Activated naive CD4-positive, alpha-beta T cell treated with anti-CD3 and anti-CD28 coated beads for 36 hours (primary cell): ENCODE data around the gene PLXNA4. TPM values are rescaled to one million over a fixed set of nuclear protein-coding genes. Genes with fewer than 3 reads are reported as not detected.

ENCODE experiments used
- CTCF ChIA-PET: fragments of 350-600 bp; sonication (Branson Sonifier 250); formaldehyde crosslinking; loops from one replicate; lab custom pipeline; 2021; ENCODE audit warnings: antibody characterized with exemption; lab: Charles Lee
- DNase-seq: peaks from one replicate; pipeline ENCODE4 v3.0.0-alpha.2; 2020
- H3K27ac Mint-ChIP-seq: one replicate; pipeline ENCODE4 v1.8.0; 2021; ENCODE audit warnings: mild to moderate bottlenecking, mixed read lengths
- H3K27me3 Mint-ChIP-seq: one replicate; pipeline ENCODE4 v1.8.0; 2021; ENCODE audit warnings: low read depth, mixed read lengths
- H3K36me3 Mint-ChIP-seq: one replicate; pipeline ENCODE4 v1.8.0; 2021; ENCODE audit warnings: low read depth, mixed read lengths
- H3K4me1 Mint-ChIP-seq: one replicate; pipeline ENCODE4 v1.8.0; 2021; ENCODE audit warnings: low read depth, mixed read lengths
- H3K4me3 Mint-ChIP-seq: one replicate; pipeline ENCODE4 v1.8.0; 2021; ENCODE audit warnings: mild to moderate bottlenecking, moderate library complexity, mixed read lengths
- H3K9me3 Mint-ChIP-seq: one replicate; pipeline ENCODE4 v1.8.0; 2021; ENCODE audit warnings: mixed read lengths
- intact Hi-C: fragments of 100-400 bp; cut with micrococcal nuclease; formaldehyde crosslinking; loops from one replicate; pipeline ENCODE4 v1.15.1; 2023
- total RNA-seq, 2 experiments: library from RNA; stranded (reverse); gene quantifications; one replicate each; pipeline ENCODE4 v1.2.3, GENCODE V29; 2021

PLXNA4 gene
- total RNA-seq, 2 experiments from 2014 or later = 0.02 to 0.05 TPM

- H3K9me3 Mint-ChIP-seq = no peaks in the 10 kb centered on the region
- CTCF ChIA-PET = interaction anchor here (1.3 kb wide), 1 partner anchor 76 kb away, joined by 4 read pairs; no protein-coding TSS in a partner anchor
- no peak for DNase-seq
- no peaks in the 10 kb centered on the region for H3K36me3 Mint-ChIP-seq
- no peak overlapping the region for H3K4me3 Mint-ChIP-seq
- H3K27ac Mint-ChIP-seq = no peak overlapping the region
- no peaks in the 10 kb centered on the region for H3K27me3 Mint-ChIP-seq
- intact Hi-C loops = no loop called here
- H3K4me1 Mint-ChIP-seq = peaks cover under 1% of the 10 kb centered on the region
These were observed 72.2 kb downstream of the PLXNA4 start for GRCh38 chr7:132504071-132504470.

- Mint-ChIP-seq H3K27ac (no peak overlapping the region), H3K36me3 (no peaks in the 10 kb centered on the region), H3K4me3 (no peak overlapping the region), H3K9me3 (no peaks in the 10 kb centered on the region), H3K27me3 (no peaks in the 10 kb centered on the region), H3K4me1 (no peaks in the 10 kb centered on the region)
- intact Hi-C loops = no loop called here
- DNase-seq = no peak
- CTCF ChIA-PET = interaction anchor here (1.3 kb wide), 1 partner anchor 77 kb away, joined by 4 read pairs; no protein-coding TSS in a partner anchor
These were observed 72.9 kb downstream of the PLXNA4 start for GRCh38 chr7:132503415-132503814.

- H3K4me1 Mint-ChIP-seq = no peaks in the 10 kb centered on the region
- intact Hi-C loops = no loop called here
- no peak overlapping the region for H3K4me3 Mint-ChIP-seq
- H3K27ac Mint-ChIP-seq = no peak overlapping the region
- no peaks in the 10 kb centered on the region for H3K36me3 Mint-ChIP-seq
- H3K9me3 Mint-ChIP-seq = no peaks in the 10 kb centered on the region
- no peaks in the 10 kb centered on the region for H3K27me3 Mint-ChIP-seq
- CTCF ChIA-PET = no interaction called here
- DNase-seq = no peak
These were observed 74.3 kb downstream of the PLXNA4 start for GRCh38 chr7:132501956-132502355.

- DNase-seq = no peak
- Mint-ChIP-seq H3K4me1 (no peaks in the 10 kb centered on the region), H3K27ac (no peak overlapping the region), H3K36me3 (no peaks in the 10 kb centered on the region), H3K4me3 (no peak overlapping the region), H3K27me3 (no peaks in the 10 kb centered on the region), H3K9me3 (no peaks in the 10 kb centered on the region)
- CTCF ChIA-PET = no interaction called here
- intact Hi-C loops = no loop called here
These were observed 75.4 kb downstream of the PLXNA4 start for GRCh38 chr7:132500727-132501440.

- no peak for DNase-seq
- intact Hi-C loops = no loop called here
- Mint-ChIP-seq H3K27me3 (no peaks in the 10 kb centered on the region), H3K4me1 (no peaks in the 10 kb centered on the region), H3K9me3 (no peaks in the 10 kb centered on the region), H3K4me3 (no peak overlapping the region), H3K27ac (no peak overlapping the region), H3K36me3 (no peaks in the 10 kb centered on the region)
- CTCF ChIA-PET = no interaction called here
These were observed 76.8 kb downstream of the PLXNA4 start for GRCh38 chr7:132499487-132499886.

GRCh38 chr7:132499065-132499464, 77.2 kb downstream of the PLXNA4 start:
- no peaks in the 10 kb centered on the region for H3K36me3 Mint-ChIP-seq
- DNase-seq = no peak
- intact Hi-C loops = no loop called here
- no peaks in the 10 kb centered on the region for H3K4me1 Mint-ChIP-seq
- H3K4me3 Mint-ChIP-seq = no peak overlapping the region
- no peaks in the 10 kb centered on the region for H3K27me3 Mint-ChIP-seq
- no peak overlapping the region for H3K27ac Mint-ChIP-seq
- H3K9me3 Mint-ChIP-seq = no peaks in the 10 kb centered on the region
- CTCF ChIA-PET = no interaction called here

- Mint-ChIP-seq H3K4me1 (no peaks in the 10 kb centered on the region), H3K27me3 (no peaks in the 10 kb centered on the region), H3K4me3 (no peak overlapping the region), H3K36me3 (no peaks in the 10 kb centered on the region), H3K27ac (no peak overlapping the region), H3K9me3 (no peaks in the 10 kb centered on the region)
- DNase-seq = no peak
- intact Hi-C loops = no loop called here
- CTCF ChIA-PET = no interaction called here
These were observed 78.0 kb downstream of the PLXNA4 start for GRCh38 chr7:132498319-132498718.

- CTCF ChIA-PET = no interaction called here
- H3K27me3 Mint-ChIP-seq = no peaks in the 10 kb centered on the region
These were observed 79.2 kb downstream of the PLXNA4 start for GRCh38 chr7:132497098-132497497.

GRCh38 chr7:132495936-132496335, 80.3 kb downstream of the PLXNA4 start:
- Mint-ChIP-seq H3K27ac (no peak overlapping the region), H3K4me1 (no peaks in the 10 kb centered on the region), H3K4me3 (no peak overlapping the region), H3K27me3 (no peaks in the 10 kb centered on the region), H3K9me3 (no peaks in the 10 kb centered on the region), H3K36me3 (no peaks in the 10 kb centered on the region)
- intact Hi-C loops = no loop called here
- CTCF ChIA-PET = no interaction called here
- DNase-seq = no peak

More at GRCh38 chr7:132497098-132497497, 79.2 kb downstream of the PLXNA4 start:
- no peak for DNase-seq
- H3K4me1 Mint-ChIP-seq = no peaks in the 10 kb centered on the region
- intact Hi-C loops = no loop called here
- no peaks in the 10 kb centered on the region for H3K36me3 Mint-ChIP-seq
- no peaks in the 10 kb centered on the region for H3K9me3 Mint-ChIP-seq
- no peak overlapping the region for H3K27ac Mint-ChIP-seq
- H3K4me3 Mint-ChIP-seq = no peak overlapping the region

GRCh38 chr7:132494474-132494873, 81.8 kb downstream of the PLXNA4 start:
- Mint-ChIP-seq H3K4me3 (no peak overlapping the region), H3K27me3 (no peaks in the 10 kb centered on the region), H3K36me3 (no peaks in the 10 kb centered on the region), H3K4me1 (no peaks in the 10 kb centered on the region), H3K9me3 (no peaks in the 10 kb centered on the region), H3K27ac (no peak overlapping the region)
- CTCF ChIA-PET = no interaction called here
- no peak for DNase-seq
- intact Hi-C loops = no loop called here

GRCh38 chr7:132492823-132493445, 83.3 kb downstream of the PLXNA4 start:
- intact Hi-C loops = no loop called here
- DNase-seq = no peak
- CTCF ChIA-PET = no interaction called here
- Mint-ChIP-seq H3K27ac (no peak overlapping the region), H3K4me3 (no peak overlapping the region), H3K4me1 (no peaks in the 10 kb centered on the region), H3K9me3 (no peaks in the 10 kb centered on the region), H3K36me3 (no peaks in the 10 kb centered on the region), H3K27me3 (no peaks in the 10 kb centered on the region)

GRCh38 chr7:132491391-132491945, 84.8 kb downstream of the PLXNA4 start:
- Mint-ChIP-seq H3K4me1 (peaks cover 12% of the 10 kb centered on the region), H3K27ac (no peak overlapping the region), H3K27me3 (no peaks in the 10 kb centered on the region), H3K9me3 (no peaks in the 10 kb centered on the region), H3K36me3 (no peaks in the 10 kb centered on the region), H3K4me3 (no peak overlapping the region)
- DNase-seq = no peak
- CTCF ChIA-PET = no interaction called here
- intact Hi-C loops = no loop called here

- DNase-seq = no peak
- Mint-ChIP-seq H3K9me3 (no peaks in the 10 kb centered on the region), H3K4me1 (peaks cover 21% of the 10 kb centered on the region), H3K36me3 (no peaks in the 10 kb centered on the region), H3K27me3 (no peaks in the 10 kb centered on the region), H3K27ac (no peak overlapping the region), H3K4me3 (no peak overlapping the region)
- CTCF ChIA-PET = interaction anchor here (0.6 kb wide), 2 partner anchors 24 to 979 kb away, joined by 3 to 4 read pairs; no protein-coding TSS in a partner anchor
- intact Hi-C loops = no loop called here
These were observed 85.8 kb downstream of the PLXNA4 start for GRCh38 chr7:132490474-132490873.
